SU-DHL-6 (cell line): ENCODE results near the gene MTRR.

Source experiments
- EZH2phosphoT487 ChIP-seq: fragments of 200-600 bp; sonication (generic), shearing (Covaris generic); conservative IDR thresholded peaks from 2 replicates; pipeline ENCODE4 v1.6.1; 2018; ENCODE audit warnings: mild to moderate bottlenecking, antibody characterized with exemption, low read length, moderate library complexity, mixed read lengths
- TF ChIP-seq, protein P1 (sequence below): fragments of 200-600 bp; sonication (generic); IDR thresholded peaks from one replicate; pipeline ENCODE4 v1.5.1; 2017; ENCODE audit warnings: antibody characterized with exemption, mild to moderate bottlenecking, low read length, moderate library complexity; ENCODE audit not compliant: insufficient read depth, poor library complexity, severe bottlenecking

DNA sequence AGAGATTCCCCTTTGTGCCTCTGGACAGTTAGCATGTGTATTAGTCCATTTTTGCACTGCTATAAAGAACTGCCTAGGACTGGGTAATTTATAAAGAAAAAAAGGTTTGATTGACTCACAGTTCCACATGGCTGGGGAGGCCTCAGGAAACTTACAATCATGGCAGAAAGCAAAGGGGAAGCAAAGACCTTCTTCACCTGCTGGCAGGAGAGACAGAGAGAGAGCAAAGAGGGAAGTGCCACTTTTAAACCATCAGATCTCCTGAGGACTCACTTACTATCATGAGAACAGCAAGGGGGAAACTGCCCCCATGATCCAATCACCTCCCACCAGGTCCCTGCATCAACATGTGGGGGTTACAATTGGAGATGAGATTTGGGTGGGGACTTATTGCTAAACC lies 24.0 kb upstream of the MTRR start:
- TF ChIP-seq, protein P1, sequence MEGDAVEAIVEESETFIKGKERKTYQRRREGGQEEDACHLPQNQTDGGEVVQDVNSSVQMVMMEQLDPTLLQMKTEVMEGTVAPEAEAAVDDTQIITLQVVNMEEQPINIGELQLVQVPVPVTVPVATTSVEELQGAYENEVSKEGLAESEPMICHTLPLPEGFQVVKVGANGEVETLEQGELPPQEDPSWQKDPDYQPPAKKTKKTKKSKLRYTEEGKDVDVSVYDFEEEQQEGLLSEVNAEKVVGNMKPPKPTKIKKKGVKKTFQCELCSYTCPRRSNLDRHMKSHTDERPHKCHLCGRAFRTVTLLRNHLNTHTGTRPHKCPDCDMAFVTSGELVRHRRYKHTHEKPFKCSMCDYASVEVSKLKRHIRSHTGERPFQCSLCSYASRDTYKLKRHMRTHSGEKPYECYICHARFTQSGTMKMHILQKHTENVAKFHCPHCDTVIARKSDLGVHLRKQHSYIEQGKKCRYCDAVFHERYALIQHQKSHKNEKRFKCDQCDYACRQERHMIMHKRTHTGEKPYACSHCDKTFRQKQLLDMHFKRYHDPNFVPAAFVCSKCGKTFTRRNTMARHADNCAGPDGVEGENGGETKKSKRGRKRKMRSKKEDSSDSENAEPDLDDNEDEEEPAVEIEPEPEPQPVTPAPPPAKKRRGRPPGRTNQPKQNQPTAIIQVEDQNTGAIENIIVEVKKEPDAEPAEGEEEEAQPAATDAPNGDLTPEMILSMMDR, result no peak
- no peak for TF ChIP-seq EZH2phosphoT487
